Body of pancreas (tissue), 4 donors: ENCODE results near the gene MUC5AC.

Experiments used
- CTCF ChIP-seq, 7 experiments: fragments of 450-650 bp in 4 of 7; fragments of 200-600 bp in 3 of 7; sonication (generic) in 3 of 7; IDR thresholded peaks; one replicate each; pipeline ENCODE4 v1.5.1; 2016 to 2019; ENCODE audit warnings: antibody characterized with exemption in 7 of 7
- POLR2A ChIP-seq, 3 donors: fragments of 450-650 bp; IDR thresholded peaks; one replicate each; pipeline ENCODE4 v1.6.1; 2016; ENCODE audit warnings: antibody characterized with exemption in 3 of 3, mild to moderate bottlenecking in 2 of 3

- no peak for TF ChIP-seq CTCF (IDR thresholded peaks at IDR 0.05)
- TF ChIP-seq POLR2A (IDR thresholded peaks at IDR 0.05), result no peak
Observed at GRCh38 chr11:1125803-1126202, 31.9 kb upstream of the MUC5AC start.
